K562 (cell line): ENCODE data around the gene SLC22A1. TPM values are rescaled to one million over a fixed set of nuclear protein-coding genes. Genes with fewer than 3 reads are reported as not detected.

ENCODE experiments used
- ATAC-seq: fragments of 200-7000 bp; cut with Tn5 transposase; 3 replicates; pipeline ENCODE4 v1.9.1; 2020; ENCODE audit warnings: moderate library complexity
- BruUV-seq: library from RNA; stranded (reverse); fragments of 400-500 nt; replicated peaks from 2 replicates; lab custom pipeline; 2021; lab: Mats Ljungman, UMichigan
- CTCF ChIA-PET: fragments of 300-600 bp; formaldehyde crosslinking; extraction: SDS; loops from one replicate; lab custom pipeline; 2021; ENCODE audit warnings: low intra/inter-chr PET ratio; lab: Yijun Ruan, JAX
- POLR2A ChIA-PET: fragments of 300-600, 350-650 bp; sonication (Branson Sonifier 250); formaldehyde crosslinking; extraction: SDS; loops from one replicate; lab custom pipeline; 2021; ENCODE audit warnings: antibody characterized with exemption, inconsistent platforms; lab: Yijun Ruan, JAX
- DNase-seq, 4 experiments: peaks; one replicate each; pipeline versions ENCODE4 v3.0.0 to v3.0.0-alpha.2; 2011 to 2018; ENCODE audit warnings: low spot score in 3 of 4, mixed read lengths in 3 of 4; ENCODE audit errors: extremely low read depth in 1 of 4
- FAIRE-seq: peaks from 2 replicates; lab custom pipeline; 2011; peaks lifted over from hg19 to GRCh38; lab: Jason Lieb, UNC
- H2AFZ ChIP-seq: 2 replicates; pipeline ENCODE4 v1.6.0; 2011; ENCODE audit warnings: low read depth, low read length, control low read depth, inconsistent platforms
- H3K27ac ChIP-seq: fragments of 200-600 bp; 3 replicates; pipeline ENCODE4 v1.8.0; 2011; ENCODE audit warnings: low read depth, mild to moderate bottlenecking, control low read depth, inconsistent platforms, low read length, moderate library complexity, mixed read lengths; ENCODE audit errors: extremely low read depth
- H3K27me3 ChIP-seq, 2 experiments: fragments of 300-600 bp in 1 of 2; 2 replicates in 1 of 2; 3 replicates in 1 of 2; pipeline versions ENCODE4 v1.6.0 to v1.8.0; 2011; ENCODE audit warnings: inconsistent platforms in 2 of 2, low read length in 2 of 2, mild to moderate bottlenecking in 1 of 2, mixed read lengths in 1 of 2, moderate library complexity in 1 of 2; ENCODE audit not compliant: control insufficient read depth in 2 of 2, insufficient read depth in 2 of 2
- H3K36me3 ChIP-seq: fragments of 300-600 bp; 3 replicates; pipeline ENCODE4 v1.8.0; 2011; ENCODE audit warnings: mild to moderate bottlenecking, low read length, inconsistent platforms; ENCODE audit not compliant: control insufficient read depth, insufficient read depth
- H3K4me1 ChIP-seq, 2 experiments: fragments of 200-600 bp in 1 of 2; replicated peaks in 1 of 2; 2 replicates in 1 of 2; 3 replicates in 1 of 2; pipeline versions ENCODE4 v1.5.1 to v1.8.0; 2011; ENCODE audit warnings: inconsistent platforms in 2 of 2, low read length in 2 of 2, mild to moderate bottlenecking in 1 of 2, mixed read lengths in 1 of 2, moderate library complexity in 1 of 2; ENCODE audit not compliant: control insufficient read depth in 2 of 2, insufficient read depth in 2 of 2
- H3K4me2 ChIP-seq: 2 replicates; pipeline ENCODE4 v1.6.1; 2011; ENCODE audit warnings: low read length, control low read depth, inconsistent platforms, mixed read lengths; ENCODE audit not compliant: insufficient read depth
- H3K4me3 ChIP-seq: fragments of 200-600 bp; sonication (generic), shearing (Covaris generic); 2 replicates; pipeline ENCODE4 v1.5.1; 2016; ENCODE audit warnings: control low read depth, inconsistent platforms
- H3K79me2 ChIP-seq: fragments of 200-600 bp; 3 replicates; pipeline ENCODE4 v1.8.0; 2011; ENCODE audit warnings: low read length, inconsistent platforms; ENCODE audit not compliant: control insufficient read depth, insufficient read depth
- H3K9ac ChIP-seq, 2 experiments: 2 replicates each; pipeline versions ENCODE4 v1.6.0 to v1.6.1; 2011; ENCODE audit warnings: low read depth in 2 of 2, low read length in 2 of 2, control low read depth in 1 of 2, inconsistent platforms in 1 of 2, mild to moderate bottlenecking in 1 of 2, mixed read lengths in 1 of 2; ENCODE audit not compliant: insufficient read depth in 1 of 2
- H3K9me1 ChIP-seq: one replicate; pipeline ENCODE4 v1.6.0; 2011; ENCODE audit warnings: inconsistent platforms, mild to moderate bottlenecking, low read length, moderate library complexity; ENCODE audit not compliant: control insufficient read depth, insufficient read depth
- H3K9me3 ChIP-seq: replicated peaks from 2 replicates; pipeline ENCODE4 v1.5.1; 2011; ENCODE audit warnings: low read depth, low read length, inconsistent platforms; ENCODE audit not compliant: control insufficient read depth, insufficient read depth
- H4K20me1 ChIP-seq: replicated peaks from 2 replicates; pipeline ENCODE4 v1.6.1; 2011; ENCODE audit warnings: low read length, inconsistent platforms, mixed read lengths; ENCODE audit not compliant: control insufficient read depth, insufficient read depth
- BRCA1 ChIP-seq, 2 experiments: fragments of 450-650 bp in 1 of 2; sonication (generic) in 1 of 2; formaldehyde crosslinking in 1 of 2; IDR thresholded peaks; 2 replicates each; pipeline versions ENCODE4 v1.5.0 to v1.6.1; 2017 to 2020; ENCODE audit warnings: mild to moderate bottlenecking in 1 of 2, missing genetic modification reagents in 1 of 2
- MEIS2 ChIP-seq: fragments of 450-650 bp; IDR thresholded peaks from 2 replicates; pipeline ENCODE4 v1.6.1; 2014; ENCODE audit warnings: mild to moderate bottlenecking; ENCODE audit not compliant: partially characterized antibody
- MYC ChIP-seq, 2 experiments: fragments of 250-450 bp in 1 of 2; sonication (Bioruptor Pico) in 1 of 2; IDR thresholded peaks; 2 replicates each; pipeline versions ENCODE4 v1.5.1 to v1.6.1; 2012 to 2021; ENCODE audit warnings: low read depth in 2 of 2, borderline replicate concordance in 1 of 2, improper control_type of control experiment in 1 of 2, low read length in 1 of 2, mild to moderate bottlenecking in 1 of 2, moderate library complexity in 1 of 2
- POLR2AphosphoS5 ChIP-seq: IDR thresholded peaks from 2 replicates; pipeline ENCODE4 v1.6.1; 2011; ENCODE audit warnings: mild to moderate bottlenecking, low read depth, low read length, moderate library complexity; ENCODE audit not compliant: control insufficient read depth, insufficient read depth
- RBM39 ChIP-seq: fragments of 200-400 bp; formaldehyde crosslinking; optimal IDR thresholded peaks from 2 replicates; pipeline ENCODE3; 2018; ENCODE audit warnings: low read depth, low read length
- U2AF1 ChIP-seq: fragments of 200-400 bp; formaldehyde crosslinking; optimal IDR thresholded peaks from 2 replicates; pipeline ENCODE3; 2017; ENCODE audit warnings: mild to moderate bottlenecking, low read depth, low read length, moderate library complexity
- XRCC4 ChIP-seq: IDR thresholded peaks from one replicate; pipeline ENCODE4 v1.6.1; 2011; ENCODE audit not compliant: insufficient read depth, insufficient read length; ENCODE audit errors: extremely low read depth
- ZBTB11 ChIP-seq, 3 experiments: fragments of 200-800 bp in 1 of 3; fragments of 250-450 bp in 1 of 3; fragments of 450-650 bp in 1 of 3; sonication (Bioruptor Pico) in 1 of 3; sonication (Bioruptor generic) in 1 of 3; formaldehyde crosslinking in 1 of 3; IDR thresholded peaks; 2 replicates each; pipeline versions ENCODE4 v1.6.1 to v1.8.0; 2016 to 2022; ENCODE audit warnings: mild to moderate bottlenecking in 2 of 3, missing genetic modification characterization in 2 of 3, missing compliant biosample characterization in 1 of 3, moderate library complexity in 1 of 3
- ZBTB49 ChIP-seq: sonication (generic); formaldehyde crosslinking; IDR thresholded peaks from 2 replicates; pipeline ENCODE4 v1.8.0; 2022; ENCODE audit warnings: missing genetic modification reagents, mild to moderate bottlenecking, borderline replicate concordance
- WGBS: fragments of 100-300 bp; shearing (Covaris generic); methylation state at CpG from one replicate; pipeline ENCODE4 v1.1.6; 2016; ENCODE audit warnings: low coverage, mixed read lengths; ENCODE audit not compliant: insufficient coverage; ENCODE audit errors: missing lambda C conversion rate; 5-methylcytosine and 5-hydroxymethylcytosine counted together
- in situ Hi-C: fragments of 300-500 bp; cut with MboI; formaldehyde crosslinking; loops from 4 replicates; pipeline ENCODE4 v1.15.0; 2018; ENCODE audit warnings: inconsistent platforms, mixed read lengths
- intact Hi-C: fragments of 100-400 bp; cut with micrococcal nuclease; formaldehyde crosslinking; loops from 2 replicates; pipeline ENCODE4 v1.14.2; 2022
- polyA plus RNA-seq, 8 experiments: library from polyadenylated mRNA; depleted of rRNA in 4 of 8; stranded (reverse) in 5 of 8; unstranded in 3 of 8; fragments of >200 nt; fragmentation: Nextera tagmentation in 2 of 8; fragmentation: Illumina TruSeq in 1 of 8; extraction: Ambion mirVana in 2 of 8; extraction: Trizol in 1 of 8; gene quantifications; 2 replicates each; pipeline versions ENCODE4 v1.2.1 to v1.2.3, GENCODE V29; 2011 to 2014; ENCODE audit warnings: inconsistent platforms in 1 of 8, missing spikeins in 1 of 8
- total RNA-seq, 7 experiments: library from RNA; depleted of rRNA in 6 of 7; stranded (reverse); fragments of >200 nt in 6 of 7; fragmentation: Illumina TruSeq in 2 of 7; extraction: Trizol in 2 of 7; gene quantifications; 2 replicates each; pipeline versions ENCODE4 v1.2.1 to v1.2.3, GENCODE V29; 2011 to 2021; ENCODE audit warnings: low replicate concordance in 1 of 7

SLC22A1 gene
- total and polyA plus RNA-seq, 9 of the 15 experiments (the other 6 are each of a cell fraction or from before 2014, with no cell fraction given): 0.11 to 0.60 (median 0.26) TPM; not detected in 4

GRCh38 chr6:160141001-160141726 is 19.5 kb downstream of the SLC22A1 start:
- in situ Hi-C loops (loop anchor here (5.0 kb wide), 1 partner anchor 316 kb away; no protein-coding TSS in a partner anchor), intact Hi-C loops (no loop called here)
- 2% methylated on average over 5 of the region's 5 CpGs for WGBS
- CTCF ChIA-PET: no interaction called here
- DNase-seq: no peak
- H3K27me3 ChIP-seq: peaks cover 7 to 30% of the 10 kb centered on the region in 2 experiments; a peak in 4 of 5 replicates
- no peak overlapping the region for H3K4me3 ChIP-seq
- no peaks in the 10 kb centered on the region for H3K36me3 ChIP-seq
- no peak overlapping the region for H2AFZ ChIP-seq
- POLR2A ChIA-PET: interaction anchor here (1.5 kb wide), 2 partner anchors 12 to 20 kb away, joined by 3 to 5 read pairs; no protein-coding TSS in a partner anchor
- no peaks in the 10 kb centered on the region for H3K4me1 ChIP-seq
- FAIRE-seq: no peak
- H3K9ac ChIP-seq: no peak overlapping the region
- no peaks in the 10 kb centered on the region for H3K79me2 ChIP-seq
- H3K4me2 ChIP-seq: no peak overlapping the region
- ATAC-seq: no peak
- H3K9me3 ChIP-seq: no peaks in the 10 kb centered on the region
- BruUV-seq: no TSS peak
- no peaks in the 10 kb centered on the region for H3K9me1 ChIP-seq
- H3K27ac ChIP-seq: no peak overlapping the region
- H4K20me1 ChIP-seq: 0 out of 2 replicates have a peak, but pooled peaks cover 6% of the 10 kb centered on the region
- TF ChIP-seq U2AF1 (no peak), MYC (IDR thresholded peaks at IDR 0.05; ENCODE audit: low read depth, low read length) (no peak), MYC (CRISPR knock-in tag; IDR thresholded peaks at IDR 0.05; ENCODE audit: borderline replicate concordance, low read depth) (no peak), ZBTB11 (CRISPR knock-in tag; IDR thresholded peaks at IDR 0.05) (no peak), ZBTB49 (CRISPR knock-in tag) (no peak), BRCA1 (IDR thresholded peaks at IDR 0.05) (no peak), BRCA1 (CRISPR knock-in tag; IDR thresholded peaks at IDR 0.05) (no peak), RBM39 (no peak), MEIS2 (no peak), XRCC4 (no peak), POLR2AphosphoS5 (no peak)
